HCT116 (cell line): ENCODE measurements around the gene MAP3K8. TPM values are rescaled to one million over a fixed set of nuclear protein-coding genes. Genes with fewer than 3 reads are reported as not detected.

Experiments
- ATAC-seq: fragments of 200-7000 bp; cut with Tn5 transposase; 2 replicates; pipeline ENCODE4 v1.9.1; 2020; ENCODE audit warnings: mild to moderate bottlenecking, moderate library complexity
- BruUV-seq: library from RNA; stranded (reverse); fragments of 400-500 nt; replicated peaks from 2 replicates; lab custom pipeline; 2021; lab: Mats Ljungman, UMichigan
- CTCF ChIA-PET: fragments of 300-600 bp; sonication (Branson Sonifier 250); formaldehyde crosslinking; loops from one replicate; lab custom pipeline; 2021; ENCODE audit warnings: antibody characterized with exemption; lab: Charles Lee
- POLR2A ChIA-PET: fragments of 300-600, 350-600 bp; sonication (Branson Sonifier 250); formaldehyde crosslinking; loops from one replicate; lab custom pipeline; 2021; ENCODE audit warnings: antibody characterized with exemption; lab: Charles Lee
- RAD21 ChIA-PET, 2 experiments: fragments of 300-600 bp; sonication (Branson Sonifier 250); formaldehyde crosslinking; loops; one replicate each; lab custom pipeline; 2023; ENCODE audit warnings: low total read pairs in 2 of 2; ENCODE audit not compliant: uncharacterized antibody in 2 of 2, unreplicated experiment in 2 of 2, low non-redundant PET in 1 of 2; lab: Charles Lee
- DNase-seq: peaks from one replicate; pipeline ENCODE4 v3.0.0-alpha.2; 2010; ENCODE audit warnings: low read depth, low spot score
- H2AFZ ChIP-seq: fragments of 200-600 bp; shearing (Covaris generic), sonication (generic); 2 replicates; pipeline ENCODE4 v1.6.1; 2017; ENCODE audit warnings: low read depth, mixed run types, mixed read lengths, antibody characterized with exemption, low read length; ENCODE audit not compliant: poor library complexity, severe bottlenecking
- H3K27ac ChIP-seq: 2 replicates; pipeline ENCODE4 v1.5.1; 2012; ENCODE audit warnings: low read depth, low read length
- H3K27me3 ChIP-seq: fragments of 200-600 bp; sonication (generic); 2 replicates; pipeline ENCODE4 v1.6.1; 2016; ENCODE audit warnings: mixed run types, low read length, mixed read lengths; ENCODE audit not compliant: insufficient read depth
- H3K36me3 ChIP-seq, 2 experiments: fragments of 200-500 bp in 1 of 2; fragments of 200-600 bp in 1 of 2; sonication (Bioruptor generic) in 1 of 2; sonication (generic) in 1 of 2; 2 replicates each; pipeline versions ENCODE4 v1.5.1 to v1.6.1; 2014 to 2016; ENCODE audit warnings: low read length in 2 of 2, inconsistent platforms in 1 of 2, mixed read lengths in 1 of 2, mixed run types in 1 of 2; ENCODE audit not compliant: insufficient read depth in 2 of 2, control insufficient read depth in 1 of 2
- H3K4me1 ChIP-seq, 2 experiments: fragments of 200-600 bp in 1 of 2; sonication (generic) in 1 of 2; 2 replicates each; pipeline versions ENCODE4 v1.5.1 to v1.6.1; 2012 to 2017; ENCODE audit warnings: low read length in 2 of 2, inconsistent platforms in 1 of 2, mild to moderate bottlenecking in 1 of 2, mixed read lengths in 1 of 2, mixed run types in 1 of 2, moderate library complexity in 1 of 2; ENCODE audit not compliant: insufficient read depth in 2 of 2, control insufficient read depth in 1 of 2
- H3K4me2 ChIP-seq: fragments of 200-600 bp; sonication (generic); 2 replicates; pipeline ENCODE4 v1.6.1; 2017; ENCODE audit warnings: mixed run types, low read length, mixed read lengths
- H3K4me3 ChIP-seq, 2 experiments: fragments of 200-600 bp in 1 of 2; sonication (generic) in 1 of 2; replicated peaks in 1 of 2; 2 replicates each; pipeline ENCODE4 v1.5.1; 2011 to 2016; ENCODE audit warnings: low read length in 2 of 2, control low read depth in 1 of 2, low read depth in 1 of 2, mild to moderate bottlenecking in 1 of 2, mixed read lengths in 1 of 2, mixed run types in 1 of 2
- H3K79me2 ChIP-seq: fragments of 200-600 bp; sonication (generic); 2 replicates; pipeline ENCODE4 v1.6.1; 2017; ENCODE audit warnings: mild to moderate bottlenecking, mixed run types, low read length, moderate library complexity, mixed read lengths; ENCODE audit not compliant: insufficient read depth
- H3K9ac ChIP-seq: fragments of 200-600 bp; sonication (generic); 2 replicates; pipeline ENCODE4 v1.6.1; 2016; ENCODE audit warnings: low read length, mixed read lengths
- H3K9me2 ChIP-seq: fragments of 200-600 bp; sonication (generic), shearing (Covaris generic); 2 replicates; pipeline ENCODE4 v1.6.1; 2017; ENCODE audit warnings: mixed run types, mild to moderate bottlenecking, moderate library complexity; ENCODE audit not compliant: insufficient read depth
- H3K9me3 ChIP-seq, 2 experiments: fragments of 200-500 bp in 1 of 2; fragments of 200-600 bp in 1 of 2; sonication (Bioruptor generic) in 1 of 2; sonication (generic) in 1 of 2; 2 replicates each; pipeline ENCODE4 v1.6.1; 2014 to 2017; ENCODE audit warnings: low read length in 2 of 2, mixed read lengths in 2 of 2, inconsistent platforms in 1 of 2, low read depth in 1 of 2, mild to moderate bottlenecking in 1 of 2, mixed run types in 1 of 2, moderate library complexity in 1 of 2; ENCODE audit not compliant: control insufficient read depth in 1 of 2, insufficient read depth in 1 of 2
- H4K20me1 ChIP-seq: fragments of 200-600 bp; sonication (generic), shearing (Covaris generic); 2 replicates; pipeline ENCODE4 v1.6.1; 2017; ENCODE audit warnings: mixed run types, mild to moderate bottlenecking, moderate library complexity; ENCODE audit not compliant: insufficient read depth
- CTCF ChIP-seq, 3 experiments: fragments of 200-600 bp in 1 of 3; sonication (generic) in 1 of 3; IDR thresholded peaks in 2 of 3; conservative IDR thresholded peaks in 1 of 3; 2 replicates each; pipeline ENCODE4 v1.5.1; 2012 to 2017; ENCODE audit warnings: low read depth in 2 of 3, low read length in 2 of 3, antibody characterized with exemption in 1 of 3, borderline replicate concordance in 1 of 3, control low read depth in 1 of 3, mild to moderate bottlenecking in 1 of 3, mixed read lengths in 1 of 3, mixed run types in 1 of 3, moderate library complexity in 1 of 3; ENCODE audit not compliant: insufficient read depth in 1 of 3
- EGR1 ChIP-seq: IDR thresholded peaks from 2 replicates; pipeline ENCODE4 v1.6.1; 2012; ENCODE audit warnings: low read depth
- ELF1 ChIP-seq: IDR thresholded peaks from 2 replicates; pipeline ENCODE4 v1.6.1; 2012; ENCODE audit warnings: low read depth, borderline replicate concordance
- POLR2A ChIP-seq: IDR thresholded peaks from 2 replicates; pipeline ENCODE4 v1.7.0; 2011; ENCODE audit warnings: borderline replicate concordance; ENCODE audit not compliant: insufficient read depth, insufficient read length; ENCODE audit errors: extremely low read depth
- RAD21 ChIP-seq: IDR thresholded peaks from 2 replicates; pipeline ENCODE4 v1.6.1; 2012; ENCODE audit warnings: low read depth, mild to moderate bottlenecking
- REST ChIP-seq: IDR thresholded peaks from 2 replicates; pipeline ENCODE4 v1.6.1; 2012; ENCODE audit warnings: low read depth
- SP1 ChIP-seq: IDR thresholded peaks from 2 replicates; pipeline ENCODE4 v1.6.1; 2012; ENCODE audit warnings: low read depth
- ZBTB33 ChIP-seq: IDR thresholded peaks from 2 replicates; pipeline ENCODE4 v1.6.1; 2011; ENCODE audit warnings: mild to moderate bottlenecking, low read length, moderate library complexity; ENCODE audit not compliant: insufficient replicate concordance; ENCODE audit errors: extremely low read depth
- intact Hi-C: fragments of 100-400 bp; cut with micrococcal nuclease; formaldehyde crosslinking; loops from 2 replicates; pipeline ENCODE4 v1.10.0; 2022
- total RNA-seq: library from RNA; stranded (reverse); gene quantifications from one replicate; pipeline ENCODE4 v1.2.1, GENCODE V29; 2021; ENCODE audit not compliant: unreplicated experiment

The MAP3K8 gene
- total RNA-seq, 1 experiment from 2014 or later: 4.5 TPM

- no peaks in the 10 kb centered on the region for H3K27me3 ChIP-seq
- BruUV-seq: no TSS peak
- no peak overlapping the region for H3K27ac ChIP-seq
- ChIA-PET RAD21 (no interaction called here), CTCF (no interaction called here), POLR2A (no interaction called here)
- TF ChIP-seq POLR2A (no peak), RAD21 (no peak), ELF1 (no peak), EGR1 (no peak), SP1 (no peak), ZBTB33 (no peak), CTCF (IDR thresholded peaks at IDR 0.05 in 2 of 3, conservative IDR thresholded peaks at IDR 0.05 in 1 of 3; ENCODE audit: borderline replicate concordance in 1 of 3, insufficient read depth in 1 of 3, low read depth in 2 of 3, low read length in 2 of 3) (no peak), REST (no peak)
- no peak overlapping the region for H3K9ac ChIP-seq
- no peaks in the 10 kb centered on the region for H3K9me2 ChIP-seq
- no peaks in the 10 kb centered on the region for H3K36me3 ChIP-seq
- no peaks in the 10 kb centered on the region for H3K9me3 ChIP-seq
- intact Hi-C loops: loop anchor here (5.0 kb wide), 1 partner anchor 181 kb away; no protein-coding TSS in a partner anchor
- H3K4me3 ChIP-seq: no peak overlapping the region
- no peak for ATAC-seq
- no peak for DNase-seq
- peaks cover 0 to 3% of the 10 kb centered on the region in 2 experiments; a peak in 1 of 4 replicates for H3K4me1 ChIP-seq
- H3K4me2 ChIP-seq: no peak overlapping the region
- H3K79me2 ChIP-seq: no peaks in the 10 kb centered on the region
- no peaks in the 10 kb centered on the region for H4K20me1 ChIP-seq
- no peak overlapping the region for H2AFZ ChIP-seq
Observed at GRCh38 chr10:30411263-30411662, 22.7 kb upstream of the MAP3K8 start.
